Breast epithelium (tissue), 4 donors: ENCODE data around the gene IQSEC3. TPM values are rescaled to one million over a fixed set of nuclear protein-coding genes. Genes with fewer than 3 reads are reported as not detected.

Source experiments
- DNase-seq, 2 donors: peaks; one replicate each; pipeline ENCODE4 v3.0.0-alpha.2; 2019; ENCODE audit warnings: low spot score in 2 of 2
- H3K27ac ChIP-seq, 2 donors: fragments of 200-600 bp; sonication (generic) in 1 of 2; one replicate each; pipeline ENCODE4 v1.5.1; 2016 to 2019; ENCODE audit warnings: mild to moderate bottlenecking in 1 of 2
- H3K27me3 ChIP-seq, 2 donors: fragments of 200-600 bp; sonication (generic) in 1 of 2; one replicate each; pipeline versions ENCODE4 v1.5.1 to v1.6.0; 2017 to 2019; ENCODE audit warnings: control low read depth in 1 of 2, mild to moderate bottlenecking in 1 of 2
- H3K36me3 ChIP-seq: fragments of 200-600 bp; one replicate; pipeline ENCODE4 v1.5.1; 2019
- H3K4me1 ChIP-seq, 2 donors: fragments of 200-600 bp; sonication (generic); one replicate each; pipeline ENCODE4 v1.5.1; 2016 to 2019; ENCODE audit warnings: control low read depth in 1 of 2
- H3K4me3 ChIP-seq, 3 donors: fragments of 200-600 bp; sonication (generic); 1 replicate in 2 of 3; 2 replicates in 1 of 3; pipeline ENCODE4 v1.5.1; 2016 to 2019; ENCODE audit warnings: mild to moderate bottlenecking in 3 of 3, moderate library complexity in 2 of 3
- H3K9me3 ChIP-seq, 2 donors: fragments of 200-600 bp; sonication (generic) in 1 of 2; one replicate each; pipeline ENCODE4 v1.5.1; 2016 to 2019; ENCODE audit warnings: control low read depth in 1 of 2
- CTCF ChIP-seq, 3 donors: fragments of 450-650 bp; IDR thresholded peaks; one replicate each; pipeline ENCODE4 v1.5.1; 2016 to 2017; ENCODE audit warnings: antibody characterized with exemption in 3 of 3, mild to moderate bottlenecking in 3 of 3, moderate library complexity in 3 of 3
- POLR2A ChIP-seq: fragments of 450-650 bp; IDR thresholded peaks from one replicate; pipeline ENCODE4 v1.6.1; 2016; ENCODE audit warnings: antibody characterized with exemption, mild to moderate bottlenecking, moderate library complexity
- POLR2AphosphoS5 ChIP-seq, 3 donors: sonication (generic); formaldehyde crosslinking; IDR thresholded peaks; one replicate each; pipeline ENCODE4 v1.6.1; 2017; ENCODE audit warnings: antibody characterized with exemption in 3 of 3
- intact Hi-C: fragments of 100-400 bp; cut with DNase I; formaldehyde crosslinking; loops from one replicate; pipeline ENCODE4 v1.15.1; 2023; ENCODE audit warnings: low total_unique reads
- total RNA-seq, 3 donors: library from RNA; depleted of rRNA; stranded (reverse); fragments of >200 nt; gene quantifications; one replicate each; pipeline ENCODE4 v1.1.0, GENCODE V29; 2016

The IQSEC3 gene
- total RNA-seq, 3 donors from 2014 or later: 0.64 to 0.98 (median 0.73) TPM

GRCh38 chr12:220491-220890 is 153.9 kb downstream of the IQSEC3 start:
- Histone ChIP-seq H3K27ac (no peak overlapping the region), H3K9me3 (no peaks in the 10 kb centered on the region), H3K4me3 (no peak overlapping the region), H3K36me3 (no peaks in the 10 kb centered on the region), H3K4me1 (no peaks in the 10 kb centered on the region), H3K27me3 (no peaks in the 10 kb centered on the region)
- TF ChIP-seq CTCF (IDR thresholded peaks at IDR 0.05) (no peak), POLR2AphosphoS5 (IDR thresholded peaks at IDR 0.05) (no peak), POLR2A (no peak)
- intact Hi-C loops: no loop called here
- DNase-seq: no peak

DNA sequence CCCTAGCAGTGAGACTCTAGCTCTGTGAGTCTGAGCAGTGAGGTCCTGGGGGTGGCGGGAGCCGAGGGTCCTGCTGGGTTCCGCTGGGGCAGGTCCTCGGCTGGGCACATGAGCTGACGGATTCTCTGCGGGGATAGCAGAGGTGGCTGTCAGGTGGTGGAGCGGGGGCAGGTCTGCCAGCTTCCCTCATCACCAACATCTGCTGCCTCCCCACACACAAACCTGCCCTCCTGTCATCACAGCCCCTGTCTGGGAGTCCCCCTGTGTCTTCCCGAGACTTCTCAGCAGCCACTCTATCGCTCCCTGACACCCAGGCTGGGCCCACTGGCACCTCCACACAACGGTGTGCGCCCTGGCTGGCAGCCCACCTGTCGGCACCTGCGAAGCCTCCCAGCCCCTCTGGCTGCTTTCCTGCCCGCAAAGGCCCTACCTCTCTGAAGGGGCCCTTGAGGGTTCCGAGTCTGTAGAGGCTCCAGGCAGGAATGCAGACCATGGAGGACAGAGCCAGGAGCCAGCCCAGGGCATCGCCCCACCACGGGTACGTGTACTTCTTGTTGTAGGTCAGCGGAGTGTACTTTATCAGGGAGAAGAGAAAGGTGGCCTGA is 154.5 kb downstream of the IQSEC3 start:
- TF ChIP-seq POLR2A (no peak), POLR2AphosphoS5 (IDR thresholded peaks at IDR 0.05) (no peak), CTCF (IDR thresholded peaks at IDR 0.05) (no peak)
- H3K4me3 ChIP-seq: no peak overlapping the region
- no peaks in the 10 kb centered on the region for H3K27me3 ChIP-seq
- DNase-seq: no peak
- H3K4me1 ChIP-seq: no peaks in the 10 kb centered on the region
- H3K36me3 ChIP-seq: no peaks in the 10 kb centered on the region
- intact Hi-C loops: no loop called here
- H3K9me3 ChIP-seq: no peaks in the 10 kb centered on the region
- H3K27ac ChIP-seq: no peak overlapping the region

GRCh38 chr12:221736-222135 is 155.2 kb downstream of the IQSEC3 start:
- H3K4me3 ChIP-seq: no peak overlapping the region
- TF ChIP-seq POLR2AphosphoS5 (IDR thresholded peaks at IDR 0.05) (no peak), CTCF (IDR thresholded peaks at IDR 0.05) (no peak), POLR2A (no peak)
- no peaks in the 10 kb centered on the region for H3K36me3 ChIP-seq
- H3K9me3 ChIP-seq: no peaks in the 10 kb centered on the region
- no peaks in the 10 kb centered on the region for H3K4me1 ChIP-seq
- DNase-seq: no peak
- H3K27ac ChIP-seq: no peak overlapping the region
- intact Hi-C loops: no loop called here
- H3K27me3 ChIP-seq: no peaks in the 10 kb centered on the region

- Histone ChIP-seq H3K4me3 (no peak overlapping the region), H3K27me3 (no peaks in the 10 kb centered on the region), H3K36me3 (no peaks in the 10 kb centered on the region), H3K27ac (no peak overlapping the region), H3K4me1 (no peaks in the 10 kb centered on the region), H3K9me3 (no peaks in the 10 kb centered on the region)
- DNase-seq: peak in 1 of 2 donors; percentile 46
- TF ChIP-seq POLR2AphosphoS5 (IDR thresholded peaks at IDR 0.05): no peak
- TF ChIP-seq POLR2A: no peak
- no peak for TF ChIP-seq CTCF (IDR thresholded peaks at IDR 0.05)
- intact Hi-C loops: no loop called here
Observed at GRCh38 chr12:223841-224240, 157.3 kb downstream of the IQSEC3 start.

DNA sequence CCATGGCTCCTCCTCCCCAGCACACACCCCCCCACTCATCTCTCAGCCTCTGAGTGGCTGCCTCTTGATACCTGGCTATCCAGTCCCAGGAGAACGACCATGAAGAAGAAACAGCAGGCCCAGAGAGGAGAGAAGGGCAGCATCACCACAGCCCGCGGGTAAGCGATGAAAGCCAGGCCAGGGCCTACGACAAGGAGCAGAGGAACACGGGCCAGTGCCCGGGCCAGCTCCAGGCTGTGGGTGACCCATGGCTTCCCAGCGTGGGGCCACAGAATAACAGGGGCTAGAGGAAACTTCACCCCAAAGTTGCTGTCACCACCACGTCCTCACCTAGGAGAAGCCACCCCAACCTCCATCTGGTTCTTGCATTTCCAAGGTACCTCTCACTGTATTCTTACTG is 157.8 kb downstream of the IQSEC3 start:
- no peak overlapping the region for H3K27ac ChIP-seq
- DNase-seq: no peak
- no peak overlapping the region for H3K4me3 ChIP-seq
- H3K4me1 ChIP-seq: no peaks in the 10 kb centered on the region
- no peaks in the 10 kb centered on the region for H3K36me3 ChIP-seq
- H3K9me3 ChIP-seq: no peaks in the 10 kb centered on the region
- H3K27me3 ChIP-seq: no peaks in the 10 kb centered on the region
- TF ChIP-seq CTCF (IDR thresholded peaks at IDR 0.05) (no peak), POLR2A (no peak), POLR2AphosphoS5 (IDR thresholded peaks at IDR 0.05) (no peak)
- intact Hi-C loops: no loop called here
